ENCODE results near the gene FGFRL1. TPM values are rescaled to one million over a fixed set of nuclear protein-coding genes. Genes with fewer than 3 reads are reported as not detected.

The FGFRL1 gene
- total RNA-seq, 2 donors from 2014 or later: 61.1 to 84.0 TPM

GRCh38 chr4:1057403-1057745 is 45.9 kb downstream of the FGFRL1 start:
- no peak overlapping the region for H3K4me3 ChIP-seq
- TF ChIP-seq CTCF (IDR thresholded peaks at IDR 0.05): no peak
- no peaks in the 10 kb centered on the region for H3K27me3 ChIP-seq (replicated peaks; ENCODE audit: insufficient read depth)
- peaks cover 8 to 15% of the 10 kb centered on the region in 2 donors for H3K4me1 ChIP-seq (ENCODE audit: control insufficient read depth in 1 of 2, low read depth in 2 of 2)
- DNase-seq (ENCODE audit: low spot score) (no peak), ATAC-seq (ENCODE audit: insufficient number of reproducible peaks, low FRiP score, low read depth) (no peak)
- no peaks in the 10 kb centered on the region for H3K36me3 ChIP-seq
- no peak overlapping the region for H3K27ac ChIP-seq
- no peaks in the 10 kb centered on the region for H3K9me3 ChIP-seq

DNA sequence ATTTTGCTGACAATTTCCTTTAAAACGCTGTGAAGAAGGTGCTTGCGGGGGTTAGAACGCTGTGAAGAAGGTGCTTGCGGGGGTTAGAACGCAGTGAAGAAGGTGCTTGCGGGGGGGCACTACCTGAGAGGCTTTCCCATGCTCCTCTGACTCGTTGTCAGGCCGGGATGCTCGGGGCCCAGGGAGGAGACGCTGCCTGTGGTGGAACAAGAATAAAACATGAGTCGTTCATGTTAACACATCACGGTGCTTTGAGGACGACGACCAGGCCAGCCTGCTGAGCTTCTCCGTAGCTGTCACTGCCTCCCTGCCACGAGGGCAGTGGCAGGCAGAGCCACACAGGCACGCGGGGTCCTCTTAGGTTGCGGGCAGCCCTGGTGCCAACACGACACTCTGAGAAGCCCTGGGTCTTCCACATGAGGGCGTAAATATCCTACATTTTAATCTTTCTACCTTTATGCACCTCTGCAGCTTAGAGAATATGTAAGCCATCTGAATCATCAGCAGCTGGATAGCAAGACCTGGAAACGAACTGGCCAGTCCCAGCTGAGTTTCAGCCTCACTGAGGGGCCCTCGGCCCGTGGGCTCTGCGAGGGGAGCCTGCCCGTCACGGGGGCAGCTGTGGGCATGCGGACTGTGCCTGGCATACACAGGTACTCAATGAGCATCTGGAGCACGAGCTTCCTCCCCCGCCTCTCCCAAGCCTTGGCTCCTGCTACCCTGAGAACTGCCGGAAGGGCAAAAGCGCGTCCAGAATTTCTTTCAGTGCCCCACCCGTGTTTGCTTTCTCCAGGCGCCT is 47.0 kb downstream of the FGFRL1 start:
- DNase-seq (ENCODE audit: low spot score): no peak

DNA sequence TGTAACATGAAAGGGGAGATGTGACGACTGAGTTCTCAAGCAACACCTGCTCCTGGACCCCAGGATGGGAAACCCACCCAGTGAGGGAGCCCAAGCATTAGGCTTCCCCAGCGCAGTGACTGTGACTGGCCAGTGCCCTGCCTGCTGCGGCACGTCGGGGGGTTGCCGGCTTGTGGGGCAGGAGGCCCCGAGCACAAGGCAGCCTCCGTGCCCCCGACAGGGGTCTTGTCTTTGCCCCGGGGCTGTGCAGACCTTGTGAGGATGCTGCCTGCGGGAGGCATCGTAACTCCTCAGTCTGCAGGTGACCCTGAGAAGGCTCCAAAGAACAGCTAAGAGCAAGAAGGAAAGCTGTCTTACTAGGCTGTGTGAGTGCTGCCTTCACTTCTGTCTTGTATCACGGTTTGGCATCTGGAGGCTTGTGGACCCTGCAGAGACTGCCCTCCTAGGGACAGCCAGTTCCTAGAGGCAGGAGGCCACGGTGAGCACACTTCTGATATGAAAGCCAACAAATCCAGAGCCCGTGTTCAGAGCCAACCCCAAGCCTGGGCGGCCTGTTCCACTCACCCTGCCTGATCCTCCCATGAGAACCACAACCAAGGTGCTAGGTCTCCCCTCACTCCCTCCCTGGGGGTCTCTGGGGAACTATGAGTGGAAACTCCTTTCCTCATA is 47.7 kb downstream of the FGFRL1 start:
- DNase-seq (ENCODE audit: low spot score): no peak
- ATAC-seq (ENCODE audit: insufficient number of reproducible peaks, low FRiP score, low read depth): no peak
- Histone ChIP-seq H3K36me3 (no peaks in the 10 kb centered on the region), H3K27me3 (replicated peaks; ENCODE audit: insufficient read depth) (no peaks in the 10 kb centered on the region), H3K9me3 (no peaks in the 10 kb centered on the region), H3K27ac (no peak overlapping the region), H3K4me1 (ENCODE audit: control insufficient read depth in 1 of 2, low read depth in 2 of 2) (no peaks in the 10 kb centered on the region), H3K4me3 (no peak overlapping the region)
- TF ChIP-seq CTCF (IDR thresholded peaks at IDR 0.05): no peak

More for the DNA sequence above, 47.0 kb downstream of the FGFRL1 start:
- Histone ChIP-seq H3K4me3 (no peak overlapping the region), H3K27me3 (replicated peaks; ENCODE audit: insufficient read depth) (no peaks in the 10 kb centered on the region), H3K9me3 (no peaks in the 10 kb centered on the region), H3K4me1 (ENCODE audit: control insufficient read depth in 1 of 2, low read depth in 2 of 2) (peaks cover 2 to 5% of the 10 kb centered on the region in 2 donors), H3K27ac (no peak overlapping the region), H3K36me3 (no peaks in the 10 kb centered on the region)
- ATAC-seq (ENCODE audit: insufficient number of reproducible peaks, low FRiP score, low read depth): no peak
- TF ChIP-seq CTCF (IDR thresholded peaks at IDR 0.05): no peak

GRCh38 chr4:1060121-1060520 is 48.7 kb downstream of the FGFRL1 start:
- H3K9me3 ChIP-seq: no peaks in the 10 kb centered on the region
- H3K36me3 ChIP-seq: no peaks in the 10 kb centered on the region
- ATAC-seq (ENCODE audit: insufficient number of reproducible peaks, low FRiP score, low read depth) (no peak), DNase-seq (ENCODE audit: low spot score) (no peak)
- H3K4me1 ChIP-seq (ENCODE audit: control insufficient read depth in 1 of 2, low read depth in 2 of 2): no peaks in the 10 kb centered on the region
- no peak overlapping the region for H3K4me3 ChIP-seq
- no peak overlapping the region for H3K27ac ChIP-seq
- H3K27me3 ChIP-seq (replicated peaks; ENCODE audit: insufficient read depth): no peaks in the 10 kb centered on the region
- no peak for TF ChIP-seq CTCF (IDR thresholded peaks at IDR 0.05)

DNA sequence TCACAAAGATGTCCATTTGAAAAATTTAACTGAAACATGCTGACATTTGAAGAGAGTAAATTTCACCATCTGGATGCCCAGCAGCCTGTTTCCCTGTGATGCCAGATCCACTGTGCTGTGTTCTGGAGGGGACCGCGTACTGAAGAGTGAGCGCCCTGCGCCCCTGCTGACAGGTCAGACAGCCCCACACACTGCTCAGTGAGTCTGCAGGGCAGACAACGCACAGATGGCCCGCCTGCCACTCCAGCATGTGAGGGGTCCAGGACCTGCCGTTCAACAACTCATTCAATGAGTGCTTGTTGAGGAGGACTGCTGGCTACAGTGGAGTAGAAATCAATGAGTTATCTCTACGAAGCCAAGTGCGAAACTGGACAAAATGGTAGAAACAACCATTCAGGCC is 49.2 kb downstream of the FGFRL1 start:
- H3K4me1 ChIP-seq (ENCODE audit: control insufficient read depth in 1 of 2, low read depth in 2 of 2): no peaks in the 10 kb centered on the region
- no peak for DNase-seq (ENCODE audit: low spot score)
- H3K27me3 ChIP-seq (replicated peaks; ENCODE audit: insufficient read depth): no peaks in the 10 kb centered on the region
- H3K4me3 ChIP-seq: no peak overlapping the region
- no peaks in the 10 kb centered on the region for H3K36me3 ChIP-seq
- no peak overlapping the region for H3K27ac ChIP-seq
- H3K9me3 ChIP-seq: no peaks in the 10 kb centered on the region
- no peak for TF ChIP-seq CTCF (IDR thresholded peaks at IDR 0.05)
- ATAC-seq (ENCODE audit: insufficient number of reproducible peaks, low FRiP score, low read depth): no peak

All from thoracic aorta (tissue), 2 donors.